Activated CD8-positive, alpha-beta memory T cell treated with anti-CD3 and anti-CD28 coated beads for 4 hours (primary cell): ENCODE results near the gene LTF.

Experiments used
- DNase-seq, 2 donors: peaks; one replicate each; pipeline ENCODE4 v3.0.0-alpha.2; 2020; ENCODE audit warnings: low read depth in 2 of 2

LTF gene

GRCh38 chr3:46469680-46470357 lies 5.1 kb upstream of the LTF start:
- no peak for DNase-seq

GRCh38 chr3:46468753-46469600 lies 4.3 kb upstream of the LTF start:
- no peak for DNase-seq

GRCh38 chr3:46467562-46467961 lies 2.9 kb upstream of the LTF start:
- DNase-seq, result no peak

GRCh38 chr3:46466871-46467403 lies 2.2 kb upstream of the LTF start:
- DNase-seq, result no peak

- DNase-seq, result no peak
Measured at GRCh38 chr3:46466273-46466672, 1.6 kb upstream of the LTF start.

GRCh38 chr3:46465196-46465520 lies 453 bp upstream of the LTF start:
- DNase-seq, result no peak

GRCh38 chr3:46463868-46464241 lies 850 bp downstream of the LTF start:
- no peak for DNase-seq

GRCh38 chr3:46463120-46463867 lies 1.4 kb downstream of the LTF start:
- DNase-seq, result no peak

- DNase-seq, result no peak
Measured at GRCh38 chr3:46462511-46462910, 2.2 kb downstream of the LTF start.

- DNase-seq, result no peak
Measured at GRCh38 chr3:46462111-46462510, 2.6 kb downstream of the LTF start.

GRCh38 chr3:46460051-46460450 lies 4.7 kb downstream of the LTF start:
- no peak for DNase-seq

- DNase-seq, result no peak
Measured at GRCh38 chr3:46456118-46456517, 8.6 kb downstream of the LTF start.

GRCh38 chr3:46455231-46456115 lies 9.2 kb downstream of the LTF start:
- DNase-seq, result no peak

- no peak for DNase-seq
Measured at GRCh38 chr3:46454606-46455005, 10.1 kb downstream of the LTF start.

GRCh38 chr3:46454209-46454595 lies 10.5 kb downstream of the LTF start:
- DNase-seq, result no peak

- no peak for DNase-seq
Measured at GRCh38 chr3:46453526-46454208, 11.0 kb downstream of the LTF start.

GRCh38 chr3:46449755-46450552 lies 14.8 kb downstream of the LTF start:
- no peak for DNase-seq

- DNase-seq, result no peak
Measured at GRCh38 chr3:46448721-46449120, 16.0 kb downstream of the LTF start.

- DNase-seq, result no peak
Measured at GRCh38 chr3:46447228-46447985, 17.3 kb downstream of the LTF start.
